Ovary (tissue), 9 donors: Measurements from ENCODE around the gene DGKI. TPM values are rescaled to one million over a fixed set of nuclear protein-coding genes. Genes with fewer than 3 reads are reported as not detected.

Experiments
- DNase-seq, 5 donors: peaks; one replicate each; pipeline ENCODE4 v3.0.0-alpha.2; 2019 to 2020
- H3K27ac ChIP-seq, 2 donors: fragments of 200-600 bp; one replicate each; pipeline versions ENCODE4 v1.5.1 to v1.8.0; 2019 to 2022
- H3K27me3 ChIP-seq: fragments of 200-600 bp; one replicate; pipeline ENCODE4 v1.8.0; 2022
- H3K36me3 ChIP-seq: fragments of 200-600 bp; sonication (generic); one replicate; pipeline ENCODE4 v1.5.1; 2019
- H3K4me1 ChIP-seq: one replicate; pipeline ENCODE4 v1.8.1; 2013; ENCODE audit warnings: mild to moderate bottlenecking, moderate library complexity; ENCODE audit not compliant: insufficient read depth
- H3K4me3 ChIP-seq: fragments of 200-600 bp; sonication (generic); one replicate; pipeline ENCODE4 v1.5.1; 2017
- H3K9me3 ChIP-seq, 2 donors: fragments of 200-600 bp in 1 of 2; sonication (generic) in 1 of 2; one replicate each; pipeline versions ENCODE4 v1.5.1 to v1.8.1; 2013 to 2019; ENCODE audit warnings: mild to moderate bottlenecking in 1 of 2, moderate library complexity in 1 of 2
- CTCF ChIP-seq, 3 donors: fragments of 450-650 bp in 2 of 3; fragments of 200-600 bp in 1 of 3; IDR thresholded peaks; one replicate each; pipeline versions ENCODE4 v1.5.1 to v1.8.0; 2016 to 2022; ENCODE audit warnings: antibody characterized with exemption in 3 of 3, mild to moderate bottlenecking in 1 of 3
- EP300 ChIP-seq: sonication (generic); formaldehyde crosslinking; IDR thresholded peaks from one replicate; pipeline ENCODE4 v1.6.1; 2017; ENCODE audit warnings: antibody characterized with exemption
- POLR2A ChIP-seq: fragments of 450-650 bp; IDR thresholded peaks from one replicate; pipeline ENCODE4 v1.6.1; 2017; ENCODE audit warnings: antibody characterized with exemption, mild to moderate bottlenecking, moderate library complexity
- WGBS, 3 donors: extraction: QIAGEN DNeasy Blood & Tissue Kit in 1 of 3; methylation state at CpG; one replicate each; pipeline versions ENCODE4 v1.1.5 to v1.1.7; 2013 to 2017; 5-methylcytosine and 5-hydroxymethylcytosine counted together
- intact Hi-C, 4 donors: fragments of 100-400 bp; cut with DNase I; formaldehyde crosslinking; loops; one replicate each; pipeline versions ENCODE4 v1.11.0 to v1.15.1; 2022 to 2023
- polyA plus RNA-seq, 2 donors: library from polyadenylated mRNA; stranded (reverse); fragments of 200-250 nt in 1 of 2; fragments of 350-450 nt in 1 of 2; fragmentation: Illumina TruSeq in 1 of 2; extraction: RNeasy Lipid Tissue Mini Kit (QIAGEN cat#74804) in 1 of 2; gene quantifications; one replicate each; pipeline ENCODE4 v1.2.3, GENCODE V29; 2013 to 2014
- total RNA-seq, 7 donors: library from RNA; depleted of rRNA in 2 of 7; stranded (reverse); fragments of >200 nt in 2 of 7; fragmentation: NEBNext Ultra II Directional in 3 of 7; extraction: Animal tissue kit (Norgen Biotek cat#: 25700) in 3 of 7; gene quantifications; one replicate each; pipeline versions ENCODE4 v1.1.0 to v1.2.4, GENCODE V29; 2016 to 2023
- donor health status: DM: no; HTN: no; CAD: no; lungs with moderate emphysema.
- donor health status: DM: no; HTN: no; CAD: no.
- donor health status: Bipolar disorder and iron deficiency.
- donor health status: DM: yes; HTN: yes; CAD: no.
- donor health status: DM: no; HTN: no; CAD: no.
- donor health status: DM: yes; HTN: yes; CAD: no.

DGKI gene
- total and polyA plus RNA-seq, 9 donors, result 0.10 to 1.3 (median 0.29) TPM

- Histone ChIP-seq H3K4me3 (no peak overlapping the region), H3K36me3 (no peaks in the 10 kb centered on the region), H3K4me1 (no peaks in the 10 kb centered on the region), H3K27ac (no peak overlapping the region), H3K27me3 (no peaks in the 10 kb centered on the region), H3K9me3 (no peaks in the 10 kb centered on the region)
- 93 to 95% (median 94%) methylated on average over 4 of the region's 4 CpGs for WGBS, 3 donors
- no peak for DNase-seq
- TF ChIP-seq POLR2A (no peak), CTCF (IDR thresholded peaks at IDR 0.05) (no peak), EP300 (no peak)
- intact Hi-C loops, result no loop called here
Measured at GRCh38 chr7:137396051-137396450, 450.7 kb downstream of the DGKI start.

- no peaks in the 10 kb centered on the region for H3K4me1 ChIP-seq
- H3K27ac ChIP-seq, result no peak overlapping the region
- H3K9me3 ChIP-seq, result no peaks in the 10 kb centered on the region
- no peak overlapping the region for H3K4me3 ChIP-seq
- no peaks in the 10 kb centered on the region for H3K36me3 ChIP-seq
- DNase-seq, result no peak
- H3K27me3 ChIP-seq, result no peaks in the 10 kb centered on the region
- 40 to 52% (median 43%) methylated on average over 9 of the region's 9 CpGs for WGBS, 3 donors
- intact Hi-C loops, result no loop called here
- TF ChIP-seq EP300 (no peak), POLR2A (no peak), CTCF (IDR thresholded peaks at IDR 0.05) (no peak)
Measured at GRCh38 chr7:137395420-137395819, 451.4 kb downstream of the DGKI start.

- Histone ChIP-seq H3K9me3 (no peaks in the 10 kb centered on the region), H3K36me3 (no peaks in the 10 kb centered on the region), H3K4me3 (no peak overlapping the region), H3K4me1 (no peaks in the 10 kb centered on the region), H3K27ac (no peak overlapping the region), H3K27me3 (no peaks in the 10 kb centered on the region)
- TF ChIP-seq CTCF (IDR thresholded peaks at IDR 0.05), result no peak
- TF ChIP-seq POLR2A, result no peak
- TF ChIP-seq EP300, result no peak
- intact Hi-C loops, result no loop called here
- no peak for DNase-seq
Measured at GRCh38 chr7:137393570-137393969, 453.2 kb downstream of the DGKI start.

GRCh38 chr7:137390076-137390475, 456.7 kb downstream of the DGKI start:
- Histone ChIP-seq H3K9me3 (no peaks in the 10 kb centered on the region), H3K4me1 (no peaks in the 10 kb centered on the region), H3K27ac (no peak overlapping the region), H3K4me3 (no peak overlapping the region), H3K36me3 (no peaks in the 10 kb centered on the region), H3K27me3 (no peaks in the 10 kb centered on the region)
- intact Hi-C loops, result no loop called here
- no peak for TF ChIP-seq POLR2A
- no peak for TF ChIP-seq EP300
- TF ChIP-seq CTCF (IDR thresholded peaks at IDR 0.05), result no peak
- WGBS, 3 donors, result 43 to 80% (median 63%) methylated on average over 1 of the region's 1 CpG
- DNase-seq, result no peak

GRCh38 chr7:137388916-137389315, 457.9 kb downstream of the DGKI start:
- 94 to 96% (median 95%) methylated on average over 1 of the region's 1 CpG for WGBS, 3 donors
- intact Hi-C loops, result no loop called here
- TF ChIP-seq EP300 (no peak), CTCF (IDR thresholded peaks at IDR 0.05) (no peak), POLR2A (no peak)
- Histone ChIP-seq H3K36me3 (no peaks in the 10 kb centered on the region), H3K27ac (no peak overlapping the region), H3K27me3 (no peaks in the 10 kb centered on the region), H3K4me3 (no peak overlapping the region), H3K4me1 (no peaks in the 10 kb centered on the region), H3K9me3 (no peaks in the 10 kb centered on the region)
- DNase-seq, result no peak
